ENCODE data around the gene SRSF1.
"Not testable (repeated sequence)": the region's sequence is repeated elsewhere in the genome, so short reads cannot be mapped to it uniquely, and the experiment has no call there.

Gene SRSF1

GRCh38 chr17:57993471-57994365 lies 13.3 kb downstream of the SRSF1 start:
- in situ Hi-C loops (cut with MboI; ENCODE audit: low sequenced_read_pairs) = no loop called here

DNA sequence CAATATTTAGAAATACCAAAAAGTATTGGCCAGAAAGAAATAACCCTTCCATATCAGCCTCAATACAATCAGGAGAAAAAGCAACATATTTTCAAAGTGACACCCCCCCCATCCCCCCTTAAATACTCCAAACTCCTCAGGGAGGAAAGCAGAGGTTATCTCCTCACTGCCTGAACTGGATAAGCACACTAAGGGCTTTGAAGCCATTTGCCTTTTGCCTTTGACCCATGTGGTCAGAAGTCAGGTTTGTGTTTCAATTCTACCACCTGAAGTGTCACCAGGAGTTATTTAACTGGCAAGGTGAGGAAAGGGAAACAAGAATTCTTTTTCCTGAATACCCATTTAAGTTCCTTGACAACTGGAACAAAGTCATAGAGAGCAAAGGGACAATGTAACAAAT lies 15.5 kb downstream of the SRSF1 start:
- in situ Hi-C loops (cut with MboI; ENCODE audit: low sequenced_read_pairs) = no loop called here

- in situ Hi-C loops (cut with MboI; ENCODE audit: low sequenced_read_pairs) = no loop called here
Observed at GRCh38 chr17:57990037-57990436, 17.0 kb downstream of the SRSF1 start.

DNA sequence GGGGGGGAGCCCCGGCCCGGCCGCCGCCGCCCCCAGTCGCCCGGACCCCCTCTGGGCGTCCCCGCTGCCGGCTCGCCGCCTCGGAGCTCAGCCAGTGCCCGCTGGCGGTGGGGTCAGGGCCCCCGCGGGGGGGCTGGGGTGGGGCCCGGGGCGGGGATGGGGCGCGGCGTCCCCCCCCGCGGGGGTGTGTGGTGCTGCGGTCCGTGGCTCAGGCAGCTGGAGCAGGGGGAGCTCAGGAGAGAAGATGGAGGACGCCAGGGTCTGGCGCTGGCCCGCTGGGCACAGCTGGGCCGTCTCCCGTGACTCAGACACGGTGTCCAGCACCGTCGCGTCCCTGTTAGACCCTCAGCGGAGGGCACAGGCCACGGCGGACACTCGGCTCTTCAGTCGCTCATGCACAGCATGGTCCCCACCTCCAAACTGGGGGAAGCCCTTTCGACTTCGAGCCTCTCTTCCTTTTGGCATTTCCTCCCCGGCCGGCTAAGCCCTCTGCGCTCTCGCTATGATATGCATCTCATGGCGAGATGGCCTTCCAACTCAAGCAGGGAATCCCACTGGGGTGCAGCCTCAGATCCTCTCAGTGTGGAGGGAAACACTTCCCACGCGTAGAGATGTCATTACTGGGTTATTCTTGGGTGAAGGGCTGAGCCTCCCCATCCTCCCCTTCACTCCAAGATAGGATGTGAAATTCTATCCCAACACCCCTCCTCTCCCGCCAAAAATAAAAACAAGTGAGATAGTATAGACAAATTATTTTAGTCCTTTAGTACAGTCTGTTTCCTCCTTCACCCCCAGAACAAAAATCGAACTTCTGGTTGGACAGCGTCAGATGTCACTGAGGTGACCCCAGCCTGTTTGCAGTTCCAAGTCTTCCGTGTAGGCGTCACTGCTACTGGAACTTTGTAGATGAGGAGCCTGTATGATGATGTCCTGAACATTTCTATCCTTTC lies 18.5 kb downstream of the SRSF1 start:
- in situ Hi-C loops (cut with MboI; ENCODE audit: low sequenced_read_pairs) = no loop called here

DNA sequence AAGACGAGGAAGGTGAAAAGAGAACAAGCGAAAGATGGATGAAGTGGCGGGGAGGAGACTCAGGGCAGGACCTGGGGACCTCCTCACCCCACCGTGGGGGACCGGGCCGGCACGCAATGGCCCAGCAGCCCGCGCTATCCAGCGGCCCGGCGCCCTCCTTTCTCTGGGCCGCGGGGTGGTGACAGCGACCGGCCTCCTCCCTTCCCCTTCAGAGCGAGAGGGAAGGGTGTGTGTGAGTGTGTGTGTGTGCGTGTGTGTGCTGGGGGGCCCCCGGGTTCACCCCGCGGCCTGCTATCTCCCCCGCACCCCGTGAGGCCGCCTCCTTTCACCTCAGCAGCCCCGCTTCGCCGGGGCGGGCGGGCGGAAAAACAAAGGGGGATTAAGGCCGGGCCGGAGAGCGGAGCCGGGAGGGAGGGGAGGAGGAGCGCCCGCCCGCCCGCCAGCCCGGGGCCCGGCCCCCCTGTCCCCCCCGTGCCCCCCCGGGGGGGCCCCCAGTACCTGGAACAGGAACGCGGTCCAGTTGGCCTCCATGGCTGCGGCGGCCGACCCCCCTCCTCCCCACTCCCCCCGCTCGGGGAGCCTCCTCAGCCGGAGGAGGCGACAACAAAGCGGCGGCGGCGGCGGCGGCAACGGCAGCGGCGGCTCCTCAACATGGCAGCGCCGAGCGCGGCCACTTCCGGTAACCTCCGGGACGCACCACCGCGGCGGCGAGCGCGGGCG lies 19.3 kb downstream of the SRSF1 start, which contains the start of gene VEZF1:
Gene VEZF1 (minus strand): TSS at position 674 of the 720 bp plus-strand sequence. CDS start 143 bp downstream, at position 531.
- in situ Hi-C loops (cut with MboI; ENCODE audit: low sequenced_read_pairs) = no loop called here

DNA sequence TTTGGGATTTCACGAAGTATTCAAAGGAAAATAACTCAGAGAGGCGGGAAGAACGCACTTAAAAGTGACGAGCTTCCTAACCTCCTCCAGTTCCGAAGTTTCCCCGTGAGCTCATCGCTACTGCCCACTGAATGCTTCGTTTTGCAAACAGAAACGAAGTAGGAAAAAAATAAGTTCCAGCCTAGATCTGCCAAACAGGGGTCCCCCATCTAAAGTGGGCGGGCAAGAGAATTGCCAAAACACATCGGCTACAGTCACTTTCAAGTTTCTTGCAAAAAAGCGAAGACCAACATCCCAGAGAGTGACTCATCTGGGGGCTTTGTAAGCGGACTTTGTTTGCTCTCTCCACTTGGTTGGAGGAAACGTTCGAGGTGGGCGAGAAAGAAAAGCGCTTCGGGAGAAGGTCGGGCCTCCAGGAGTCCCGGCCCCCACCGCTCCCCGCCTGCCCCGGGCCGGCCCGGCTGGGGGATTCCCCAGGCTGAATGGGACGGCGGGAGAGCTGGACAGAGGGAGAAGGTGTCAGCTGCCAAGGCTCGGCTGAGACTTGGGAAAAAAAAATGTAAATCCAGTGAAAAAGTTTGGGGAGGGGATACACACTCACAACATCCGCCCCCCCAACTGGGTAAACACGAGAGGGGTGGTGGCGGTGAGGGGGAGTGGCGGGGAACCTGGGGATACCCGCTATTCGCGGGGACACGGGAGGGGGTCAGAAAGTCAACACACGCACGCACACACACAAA lies 20.0 kb downstream of the SRSF1 start:
- in situ Hi-C loops (cut with MboI; ENCODE audit: low sequenced_read_pairs) = no loop called here

- in situ Hi-C loops (cut with MboI; ENCODE audit: low sequenced_read_pairs) = no loop called here
Observed at GRCh38 chr17:57985675-57985974, 21.4 kb downstream of the SRSF1 start.

- in situ Hi-C loops (cut with MboI; ENCODE audit: low sequenced_read_pairs) = no loop called here
Observed at GRCh38 chr17:57984936-57985674, 21.9 kb downstream of the SRSF1 start.

- in situ Hi-C loops (cut with MboI; ENCODE audit: low sequenced_read_pairs) = no loop called here
Observed at GRCh38 chr17:57984261-57984890, 22.7 kb downstream of the SRSF1 start.

DNA sequence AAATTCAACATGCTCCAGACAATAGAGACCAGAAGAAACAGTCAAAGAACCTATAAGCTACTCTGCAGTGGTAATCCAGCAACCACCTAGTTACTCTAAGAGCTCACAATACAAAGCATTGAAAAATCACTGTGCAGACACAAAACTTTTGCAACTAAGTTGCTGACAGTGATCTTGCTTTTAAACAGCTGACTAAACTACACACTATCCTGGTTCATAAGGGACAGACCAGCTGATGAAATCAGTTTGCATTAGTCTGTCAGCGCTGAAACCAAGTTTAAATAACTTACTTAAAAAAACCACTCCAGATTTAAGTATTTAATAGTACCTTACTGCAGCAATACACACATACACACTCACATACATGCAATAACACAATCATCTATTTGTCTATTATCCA lies 23.6 kb downstream of the SRSF1 start:
- in situ Hi-C loops (cut with MboI; ENCODE audit: low sequenced_read_pairs) = no loop called here

GRCh38 chr17:57982452-57983170 lies 24.4 kb downstream of the SRSF1 start:
- in situ Hi-C loops (cut with MboI; ENCODE audit: low sequenced_read_pairs) = no loop called here

DNA sequence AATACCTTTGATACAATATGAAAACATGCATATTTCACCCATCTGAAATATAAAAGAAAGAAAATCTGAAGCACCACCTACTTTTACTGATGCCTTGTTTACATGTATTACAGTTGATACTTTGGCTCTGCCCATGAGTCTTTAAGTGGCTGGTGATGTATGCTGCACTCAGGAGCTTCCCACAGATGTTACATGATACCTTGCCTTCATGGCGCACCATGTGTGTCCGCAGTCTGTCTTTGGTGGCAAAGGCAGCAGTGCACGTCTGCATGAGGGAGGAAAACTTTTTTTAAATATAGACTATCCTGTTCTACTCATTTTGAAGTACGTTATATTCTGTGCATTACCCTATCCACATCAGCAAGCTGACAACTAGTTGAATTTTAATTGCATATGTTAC lies 26.5 kb downstream of the SRSF1 start:
- in situ Hi-C loops (cut with MboI; ENCODE audit: low sequenced_read_pairs) = no loop called here

DNA sequence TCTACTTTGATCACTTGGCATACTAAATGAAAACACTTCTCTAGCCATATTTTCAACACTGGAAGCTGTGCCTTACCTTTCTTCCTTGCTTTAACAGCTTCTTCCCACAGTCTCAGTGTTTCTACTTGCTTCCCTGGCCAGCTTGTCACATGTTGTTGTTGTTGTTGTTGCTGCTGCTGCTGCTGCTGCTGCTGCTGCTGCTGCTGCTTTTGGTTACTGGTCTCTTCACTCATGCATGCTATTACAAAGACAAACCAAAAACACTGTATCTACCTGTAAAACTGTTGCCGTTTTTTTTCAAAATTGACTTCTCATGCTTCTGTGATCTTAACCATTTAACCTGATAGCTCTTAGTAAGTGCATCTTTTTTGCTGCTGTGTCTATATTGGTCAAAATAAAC lies 28.0 kb downstream of the SRSF1 start:
- in situ Hi-C loops (cut with MboI; ENCODE audit: low sequenced_read_pairs) = no loop called here

DNA sequence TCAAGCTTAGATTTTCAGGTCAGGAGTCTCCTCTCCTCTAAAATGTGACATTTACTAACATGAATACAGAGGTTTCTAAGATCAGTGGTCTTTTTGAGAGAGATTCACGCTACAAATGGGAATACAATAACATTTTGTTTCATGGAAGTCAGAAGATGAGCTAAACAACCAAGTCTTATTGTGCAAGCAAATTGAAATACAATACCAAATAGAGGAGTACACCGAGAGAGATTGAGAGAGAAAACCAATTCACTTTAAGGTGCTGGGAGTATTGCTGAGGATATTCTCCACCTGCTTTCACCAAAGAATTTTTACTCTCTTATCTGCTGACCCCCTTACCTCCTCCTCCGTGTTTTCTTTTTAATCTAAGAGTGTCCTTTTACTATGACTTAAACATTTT lies 30.5 kb downstream of the SRSF1 start:
- in situ Hi-C loops (cut with MboI; ENCODE audit: low sequenced_read_pairs) = no loop called here

GRCh38 chr17:57975044-57975443 lies 32.0 kb downstream of the SRSF1 start:
- in situ Hi-C loops (cut with MboI; ENCODE audit: low sequenced_read_pairs) = no loop called here

DNA sequence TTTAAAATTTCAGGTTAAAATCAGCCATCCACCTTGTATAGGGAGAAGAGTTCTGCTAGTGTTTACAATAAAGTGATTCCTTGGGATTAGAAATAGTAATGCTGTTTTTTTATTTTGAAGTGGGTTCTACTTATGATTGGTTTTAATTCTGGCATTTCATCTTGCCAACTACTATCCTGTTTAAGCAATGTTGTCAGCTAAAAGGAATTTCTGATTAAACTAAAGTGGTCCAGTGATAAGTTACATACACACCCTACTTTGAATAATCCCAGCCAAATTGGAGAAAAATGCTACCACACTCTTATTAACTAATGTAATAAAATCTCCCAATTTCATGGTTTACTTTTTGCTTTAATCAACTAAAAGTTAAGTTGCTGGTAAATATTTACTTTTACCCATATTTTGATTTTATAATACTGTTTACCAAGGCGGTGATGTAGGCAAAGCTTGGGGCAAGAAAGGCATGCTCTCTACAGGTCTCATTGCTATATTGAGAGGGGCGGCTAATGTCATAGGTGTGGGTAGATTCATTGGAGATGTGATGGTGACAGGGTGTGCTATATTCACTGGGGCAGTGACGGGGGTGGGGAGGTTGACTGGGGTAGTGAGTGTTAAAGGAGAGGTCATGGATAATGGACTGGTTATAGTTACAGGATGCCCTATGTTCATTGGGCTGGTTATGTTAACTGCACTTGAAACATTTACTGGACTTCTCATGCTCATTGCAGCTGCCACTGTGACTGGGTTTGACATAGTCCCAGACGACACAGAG lies 32.8 kb downstream of the SRSF1 start:
- in situ Hi-C loops (cut with MboI; ENCODE audit: low sequenced_read_pairs) = not testable (repeated sequence)

- in situ Hi-C loops (cut with MboI; ENCODE audit: low sequenced_read_pairs) = no loop called here
Observed at GRCh38 chr17:57972151-57972550, 34.9 kb downstream of the SRSF1 start.

DNA sequence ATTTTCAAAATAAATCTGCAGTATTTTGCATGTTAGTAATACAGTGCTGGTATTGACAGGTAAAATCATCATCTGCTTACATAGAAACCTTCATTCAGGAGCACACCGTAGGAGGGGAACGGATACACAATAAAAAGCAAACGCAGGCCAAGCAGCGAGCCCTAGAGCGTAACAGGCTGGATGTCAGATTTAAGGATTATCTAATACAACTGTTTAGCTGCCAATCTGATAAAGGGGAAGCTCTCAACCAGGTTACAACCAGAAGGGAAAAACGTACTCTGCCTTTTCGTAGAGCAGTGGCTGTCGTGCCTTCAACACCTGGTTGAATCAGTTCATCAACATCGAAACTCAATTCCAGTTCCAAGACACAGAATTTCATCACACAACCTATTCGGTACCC lies 35.5 kb downstream of the SRSF1 start:
- in situ Hi-C loops (cut with MboI; ENCODE audit: low sequenced_read_pairs) = no loop called here

Measured in HL-60/S4 (cell line).